Stimulated activated effector memory CD8-positive, alpha-beta T cell treated with anti-CD3 and anti-CD28 coated beads, Interleukin-12 subunit alpha, Interleukin-12 subunit beta, amount 100 ng/mL, for 72 hours (primary cell): ENCODE data around the gene SLC16A1.
"Not testable (repeated sequence)": the region's sequence is repeated elsewhere in the genome, so short reads cannot be mapped to it uniquely, and the experiment has no call there.

ENCODE experiments used
- ATAC-seq: fragments of 150-1000 bp; cut with Tn5 transposase; 2 replicates; pipeline ENCODE4 v1.10.0; 2021
- DNase-seq, 2 donors: peaks; one replicate each; pipeline ENCODE4 v3.0.0; 2021 to 2022; ENCODE audit warnings: low spot score in 2 of 2
- H3K27ac Mint-ChIP-seq: one replicate; pipeline ENCODE4 v1.8.0; 2022; ENCODE audit warnings: mild to moderate bottlenecking, mixed read lengths
- H3K36me3 Mint-ChIP-seq: one replicate; pipeline ENCODE4 v1.8.0; 2022; ENCODE audit warnings: mild to moderate bottlenecking, mixed read lengths
- H3K4me1 Mint-ChIP-seq: one replicate; pipeline ENCODE4 v1.8.0; 2022; ENCODE audit warnings: mixed read lengths
- H3K4me3 Mint-ChIP-seq: one replicate; pipeline ENCODE4 v1.8.0; 2022; ENCODE audit warnings: mild to moderate bottlenecking, mixed read lengths
- H3K9me3 Mint-ChIP-seq: one replicate; pipeline ENCODE4 v1.8.0; 2022; ENCODE audit warnings: mixed read lengths

The SLC16A1 gene

DNA sequence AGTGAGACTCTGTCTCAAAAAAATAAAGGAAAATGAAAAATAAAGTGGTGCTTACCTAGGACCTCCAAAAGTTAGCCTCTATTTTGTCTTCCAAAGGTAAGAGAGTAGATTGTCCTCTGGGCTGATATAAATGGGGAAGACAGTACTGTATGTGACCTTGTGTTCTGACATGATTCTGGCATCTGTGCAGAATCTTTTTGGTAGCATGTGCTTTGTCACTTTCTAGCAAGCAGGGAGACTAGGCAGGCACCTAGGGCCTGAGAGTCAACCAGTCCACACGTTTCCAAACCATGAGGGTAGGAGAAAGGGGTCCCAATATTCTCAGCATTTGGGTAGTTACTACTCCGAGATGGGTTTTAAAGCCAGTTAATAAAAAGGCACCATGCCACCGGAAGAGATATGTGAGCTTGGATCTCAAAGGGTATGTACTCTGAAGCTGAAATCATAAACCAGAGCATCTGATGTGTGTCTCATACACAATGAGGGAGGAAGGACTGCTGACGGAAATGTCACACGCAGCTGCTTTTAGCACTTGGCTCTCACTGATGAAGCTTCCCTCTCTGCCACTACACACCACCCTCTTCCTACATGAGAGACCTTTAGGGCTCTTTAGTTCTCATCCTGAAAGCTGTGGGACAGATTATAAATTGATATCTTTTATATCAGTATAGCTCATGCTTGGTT lies 27.0 kb upstream of the SLC16A1 start:
- Mint-ChIP-seq H3K27ac (no peak overlapping the region), H3K4me1 (no peaks in the 10 kb centered on the region), H3K36me3 (no peaks in the 10 kb centered on the region), H3K9me3 (no peaks in the 10 kb centered on the region), H3K4me3 (no peak overlapping the region)
- DNase-seq (no peak), ATAC-seq (no peak)

- DNase-seq (no peak), ATAC-seq (no peak)
- Mint-ChIP-seq H3K27ac (no peak overlapping the region), H3K9me3 (no peaks in the 10 kb centered on the region), H3K36me3 (no peaks in the 10 kb centered on the region), H3K4me1 (no peaks in the 10 kb centered on the region), H3K4me3 (no peak overlapping the region)
Observed at GRCh38 chr1:112982328-112982727, 26.3 kb upstream of the SLC16A1 start.

- not testable (repeated sequence) for H3K27ac Mint-ChIP-seq, H3K9me3 Mint-ChIP-seq, ATAC-seq
Observed at GRCh38 chr1:112981834-112982233, 25.8 kb upstream of the SLC16A1 start.

GRCh38 chr1:112981426-112981825 lies 25.4 kb upstream of the SLC16A1 start:
- ATAC-seq = no peak
- Mint-ChIP-seq H3K4me3 (no peak overlapping the region), H3K9me3 (no peaks in the 10 kb centered on the region), H3K4me1 (no peaks in the 10 kb centered on the region), H3K27ac (no peak overlapping the region), H3K36me3 (no peaks in the 10 kb centered on the region)
- DNase-seq = no peak

More at GRCh38 chr1:112981834-112982233, 25.8 kb upstream of the SLC16A1 start:
- not testable (repeated sequence) for H3K4me1 Mint-ChIP-seq, H3K36me3 Mint-ChIP-seq, DNase-seq, H3K4me3 Mint-ChIP-seq

DNA sequence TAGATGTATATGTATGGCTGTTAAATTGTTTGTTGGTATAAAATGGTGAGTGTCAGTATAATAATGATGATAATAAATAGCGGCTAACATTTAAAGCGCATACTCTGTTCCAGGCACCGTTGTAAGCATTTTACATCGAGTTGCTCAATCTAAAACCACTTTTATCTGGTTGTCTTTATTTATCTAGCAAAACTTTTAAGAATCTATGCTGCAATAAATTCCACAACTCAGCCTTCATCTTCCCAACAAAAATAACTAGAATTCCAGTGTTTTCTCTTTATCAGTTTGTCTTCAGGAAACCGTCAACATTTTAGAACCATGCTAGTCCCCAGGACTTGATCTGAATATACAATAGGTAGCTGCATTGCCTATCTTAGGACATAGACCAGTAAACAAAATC lies 19.3 kb upstream of the SLC16A1 start:
- Mint-ChIP-seq H3K27ac (no peak overlapping the region), H3K9me3 (no peaks in the 10 kb centered on the region), H3K36me3 (peaks cover 22% of the 10 kb centered on the region), H3K4me1 (no peaks in the 10 kb centered on the region), H3K4me3 (no peak overlapping the region)
- DNase-seq (no peak), ATAC-seq (no peak)

- Mint-ChIP-seq H3K9me3 (no peaks in the 10 kb centered on the region), H3K27ac (no peak overlapping the region), H3K4me1 (no peaks in the 10 kb centered on the region), H3K36me3 (peaks cover 27% of the 10 kb centered on the region), H3K4me3 (no peak overlapping the region)
- ATAC-seq = no peak
- DNase-seq = no peak
Observed at GRCh38 chr1:112974646-112975045, 18.6 kb upstream of the SLC16A1 start.

DNA sequence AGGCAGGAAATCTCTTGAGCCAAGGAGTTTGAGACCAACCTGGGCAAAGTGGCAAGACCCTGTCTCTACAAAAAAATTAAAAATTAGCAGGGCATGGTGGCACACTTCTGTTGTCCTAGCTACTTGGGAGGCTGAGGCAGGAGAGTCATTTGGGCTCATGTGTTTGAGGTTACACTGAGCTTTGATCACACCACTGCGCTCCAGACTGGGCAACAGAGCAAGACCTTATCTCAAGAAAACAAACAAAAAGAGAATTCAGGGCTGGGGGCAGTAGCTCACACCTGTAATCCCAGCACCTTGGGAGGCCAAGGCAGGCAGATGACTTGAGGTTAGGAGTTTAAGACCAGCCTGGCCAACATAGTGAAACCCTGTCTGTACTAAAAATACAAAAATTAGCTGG lies 17.8 kb upstream of the SLC16A1 start:
- ATAC-seq (no peak), DNase-seq (no peak)
- Mint-ChIP-seq H3K36me3 (peaks cover 33% of the 10 kb centered on the region), H3K9me3 (no peaks in the 10 kb centered on the region), H3K4me1 (no peaks in the 10 kb centered on the region), H3K27ac (no peak overlapping the region), H3K4me3 (no peak overlapping the region)

DNA sequence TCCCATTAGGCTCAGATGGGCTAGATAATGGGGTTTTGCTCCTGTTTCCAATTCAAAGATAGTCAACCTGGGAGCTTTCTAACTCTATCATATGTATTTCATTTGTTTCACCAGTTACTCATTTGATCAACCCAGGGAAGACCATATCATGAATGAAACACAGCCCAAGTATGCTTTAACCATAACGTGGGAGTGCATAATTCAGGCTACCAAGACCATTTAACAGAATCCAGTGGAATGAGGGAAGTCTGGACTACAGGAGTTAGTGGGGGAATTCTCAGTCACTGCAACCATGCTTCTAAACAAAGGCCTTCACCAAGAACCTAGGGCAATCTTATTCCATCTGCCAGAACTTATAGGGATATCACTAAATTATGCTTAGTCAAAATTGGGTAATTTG lies 15.0 kb upstream of the SLC16A1 start:
- peaks cover 61% of the 10 kb centered on the region for H3K36me3 Mint-ChIP-seq
- ATAC-seq (no peak), DNase-seq (no peak)
- H3K4me1 Mint-ChIP-seq = peaks cover 5% of the 10 kb centered on the region
- H3K27ac Mint-ChIP-seq = no peak overlapping the region
- no peaks in the 10 kb centered on the region for H3K9me3 Mint-ChIP-seq
- H3K4me3 Mint-ChIP-seq = no peak overlapping the region

DNA sequence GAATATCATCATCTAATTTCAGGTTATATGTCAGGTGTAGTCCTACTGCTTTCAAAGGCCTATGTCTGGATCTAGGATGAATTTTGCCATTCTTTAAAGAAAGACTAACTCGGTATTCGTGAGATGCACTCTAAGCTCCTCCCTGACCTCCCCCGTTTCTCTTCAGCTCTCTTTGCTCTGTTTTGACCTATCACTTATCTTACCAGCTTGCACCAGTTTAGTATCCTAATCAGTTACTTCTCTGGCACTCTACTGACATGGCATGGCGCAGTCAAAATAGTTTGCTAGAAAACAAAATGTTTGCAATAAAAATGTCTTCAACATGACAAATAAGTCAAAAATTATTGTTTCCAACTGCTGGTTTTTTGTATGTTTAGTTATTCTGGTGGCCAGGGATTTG lies 8.4 kb upstream of the SLC16A1 start:
- H3K4me3 Mint-ChIP-seq = no peak overlapping the region
- H3K9me3 Mint-ChIP-seq = no peaks in the 10 kb centered on the region
- H3K27ac Mint-ChIP-seq = no peak overlapping the region
- no peak for ATAC-seq
- DNase-seq = no peak
- H3K36me3 Mint-ChIP-seq = peaks cover 99% of the 10 kb centered on the region
- H3K4me1 Mint-ChIP-seq = peaks cover 27% of the 10 kb centered on the region

GRCh38 chr1:112961072-112961471 lies 5.1 kb upstream of the SLC16A1 start:
- DNase-seq (no peak), ATAC-seq (no peak)
- H3K36me3 Mint-ChIP-seq = peaks cover 98% of the 10 kb centered on the region
- H3K9me3 Mint-ChIP-seq = no peaks in the 10 kb centered on the region
- no peak overlapping the region for H3K4me3 Mint-ChIP-seq
- H3K4me1 Mint-ChIP-seq = peaks cover 39% of the 10 kb centered on the region
- no peak overlapping the region for H3K27ac Mint-ChIP-seq

- Mint-ChIP-seq H3K27ac (peak overlapping the region; percentile 35), H3K9me3 (no peaks in the 10 kb centered on the region), H3K4me1 (peaks cover 39% of the 10 kb centered on the region), H3K36me3 (peaks cover 98% of the 10 kb centered on the region), H3K4me3 (peak overlapping the region; percentile 15)
- no peak for DNase-seq
- ATAC-seq = no peak
Observed at GRCh38 chr1:112960384-112960783, 4.4 kb upstream of the SLC16A1 start.

DNA sequence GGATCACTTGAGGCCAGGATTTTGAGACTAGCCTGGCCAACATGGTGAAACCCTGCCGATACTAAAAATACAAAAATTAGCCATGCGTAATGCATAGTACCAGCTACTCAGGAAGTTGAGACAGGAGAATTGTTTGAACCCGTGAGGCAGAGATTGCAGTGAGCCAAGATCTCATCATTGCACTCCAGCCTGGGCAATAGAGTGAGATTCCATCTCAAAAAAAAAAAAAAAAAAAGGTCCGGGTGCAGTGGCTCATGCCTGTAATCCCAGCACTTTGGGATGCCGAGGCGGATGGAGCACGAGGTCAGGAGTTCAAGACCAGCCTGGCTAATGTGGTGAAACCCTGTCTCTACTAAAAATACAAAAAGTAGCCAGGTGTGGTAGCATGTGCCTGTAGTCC lies 2.2 kb upstream of the SLC16A1 start:
- H3K27ac Mint-ChIP-seq, DNase-seq, H3K9me3 Mint-ChIP-seq, ATAC-seq: not testable (repeated sequence)
- Mint-ChIP-seq H3K4me3 (peak overlapping the region; percentile 99), H3K36me3 (peaks cover 88% of the 10 kb centered on the region), H3K4me1 (peaks cover 56% of the 10 kb centered on the region)

DNA sequence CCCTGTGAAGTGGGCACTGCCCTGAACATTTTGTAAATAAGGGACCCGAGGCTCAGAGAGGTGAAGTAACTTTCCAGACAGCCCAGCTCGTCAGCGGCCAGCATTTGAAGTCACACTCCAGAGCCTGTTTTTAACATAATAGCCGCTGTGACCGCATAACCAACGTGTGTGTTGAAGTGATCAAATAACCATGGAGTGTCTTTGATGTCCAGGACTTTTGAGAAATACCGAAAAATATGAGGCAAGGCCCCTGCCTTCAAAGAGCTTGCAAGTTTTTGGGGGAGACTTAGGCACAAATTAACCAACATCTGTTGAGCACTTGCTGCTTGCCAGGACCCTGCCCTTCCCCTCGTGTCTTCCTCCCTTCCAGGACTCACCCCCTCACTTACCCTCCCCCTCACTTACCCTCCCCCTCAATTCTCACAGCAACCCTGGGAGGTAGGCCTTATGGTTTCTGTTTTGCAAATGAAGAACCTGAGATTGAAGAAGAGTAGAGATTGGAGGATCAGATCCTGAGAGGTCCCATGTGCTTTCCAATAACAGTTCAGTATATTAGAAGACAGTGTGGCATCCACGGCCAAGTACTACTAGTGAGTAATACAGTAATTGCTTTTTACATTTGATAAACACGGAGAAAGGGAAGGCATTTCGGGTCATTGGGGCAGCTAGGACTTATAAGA lies 1.3 kb upstream of the SLC16A1 start:
- ATAC-seq = peak; percentile 62
- Mint-ChIP-seq H3K27ac (peak overlapping the region; percentile 98), H3K36me3 (peaks cover 88% of the 10 kb centered on the region), H3K4me1 (peaks cover 55% of the 10 kb centered on the region), H3K9me3 (no peaks in the 10 kb centered on the region), H3K4me3 (peak overlapping the region; percentile 99)
- DNase-seq = peak; percentile 3 to 76

- DNase-seq = peak; percentile 43 to 79
- peaks cover 55% of the 10 kb centered on the region for H3K4me1 Mint-ChIP-seq
- H3K36me3 Mint-ChIP-seq = peaks cover 86% of the 10 kb centered on the region
- H3K27ac Mint-ChIP-seq = peak overlapping the region; percentile 98
- peak overlapping the region; percentile 99 for H3K4me3 Mint-ChIP-seq
- peak; percentile 12 for ATAC-seq
- H3K9me3 Mint-ChIP-seq = no peaks in the 10 kb centered on the region
Observed at GRCh38 chr1:112956544-112957132, 642 bp upstream of the SLC16A1 start.

- Mint-ChIP-seq H3K4me1 (peaks cover 46% of the 10 kb centered on the region), H3K36me3 (peaks cover 77% of the 10 kb centered on the region), H3K9me3 (no peaks in the 10 kb centered on the region), H3K4me3 (peak overlapping the region; percentile 99), H3K27ac (peak overlapping the region; percentile 98)
- DNase-seq (peak; percentile 38 to 84), ATAC-seq (peak; percentile 66)
Observed at GRCh38 chr1:112954945-112955772, 837 bp downstream of the SLC16A1 start.
